Measurements from ENCODE around the gene EEF1A2.
A peak's percentile ranks its signal among the peaks of the same experiment; 100 is the strongest.

EEF1A2 gene

GRCh38 chr20:63536241-63536977, 37.5 kb upstream of the EEF1A2 start:
- DNase-seq, result no peak

- no peak for DNase-seq
Observed at GRCh38 chr20:63534831-63535651, 36.2 kb upstream of the EEF1A2 start.

- DNase-seq, result no peak
Observed at GRCh38 chr20:63534427-63534830, 35.5 kb upstream of the EEF1A2 start.

- DNase-seq, result no peak
Observed at GRCh38 chr20:63533871-63534393, 35.0 kb upstream of the EEF1A2 start.

GRCh38 chr20:63533388-63533787, 34.5 kb upstream of the EEF1A2 start:
- no peak for DNase-seq

GRCh38 chr20:63532449-63532971, 33.6 kb upstream of the EEF1A2 start:
- no peak for DNase-seq

GRCh38 chr20:63531686-63532448, 33.0 kb upstream of the EEF1A2 start:
- no peak for DNase-seq

GRCh38 chr20:63530788-63531160, 31.9 kb upstream of the EEF1A2 start:
- no peak for DNase-seq

- DNase-seq, result no peak
Observed at GRCh38 chr20:63529861-63530787, 31.2 kb upstream of the EEF1A2 start.

GRCh38 chr20:63529180-63529860, 30.4 kb upstream of the EEF1A2 start:
- DNase-seq, result no peak

GRCh38 chr20:63527184-63527583, 28.3 kb upstream of the EEF1A2 start:
- DNase-seq, result no peak

- no peak for DNase-seq
Observed at GRCh38 chr20:63525971-63526370, 27.1 kb upstream of the EEF1A2 start.

GRCh38 chr20:63525185-63525584, 26.3 kb upstream of the EEF1A2 start:
- DNase-seq, result no peak

GRCh38 chr20:63522981-63523611, 24.2 kb upstream of the EEF1A2 start:
- no peak for DNase-seq

GRCh38 chr20:63522091-63522868, 23.4 kb upstream of the EEF1A2 start:
- DNase-seq, result no peak

- no peak for DNase-seq
Observed at GRCh38 chr20:63521602-63522001, 22.7 kb upstream of the EEF1A2 start.

- peak; percentile 76 for DNase-seq
Observed at GRCh38 chr20:63520934-63521601, 22.2 kb upstream of the EEF1A2 start.

GRCh38 chr20:63520504-63520933, 21.6 kb upstream of the EEF1A2 start, which contains the start of gene PPDPF:
TSS of gene PPDPF (plus strand) at chr20:63520765. CDS start at chr20:63521309, 544 bp downstream.
- DNase-seq, result peak; percentile 88

All from stimulated activated CD8-positive, alpha-beta memory T cell treated with anti-CD3 and anti-CD28 coated beads, Interleukin-4, amount 100 ng/mL, for 48 hours (primary cell).